ENCODE results near the gene CCL26.
"Not testable (repeated sequence)": the region's sequence is repeated elsewhere in the genome, so short reads cannot be mapped to it uniquely, and the experiment has no call there.

Gene CCL26

DNA sequence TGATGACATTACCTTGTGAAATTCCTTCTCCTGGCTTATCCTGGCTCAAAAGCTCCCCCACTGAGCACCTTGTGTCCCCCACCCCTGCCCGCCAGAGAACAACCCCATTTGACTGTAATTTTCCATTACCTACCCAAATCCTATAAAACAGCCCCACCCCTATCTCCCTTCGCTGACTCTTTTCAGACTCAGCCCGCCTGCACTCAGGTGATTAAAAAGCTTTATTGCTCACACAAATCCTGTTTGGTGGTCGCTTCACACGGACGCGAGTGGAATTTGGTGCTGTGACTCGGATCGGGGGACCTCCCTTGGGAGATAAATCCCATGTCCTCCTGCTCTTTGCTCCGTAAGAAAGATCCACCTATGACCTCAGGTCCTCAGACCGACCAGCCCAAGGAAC lies 7.0 kb upstream of the CCL26 start:
- not testable (repeated sequence) for H3K36me3 ChIP-seq, H3K4me2 ChIP-seq, H3K27me3 ChIP-seq, H4K20me1 ChIP-seq, H3K27ac ChIP-seq, H3K9ac ChIP-seq, H3K4me3 ChIP-seq
- peaks cover 16 to 38% (median 24%) of the 10 kb centered on the region in 10 experiments for H3K4me1 ChIP-seq
- H3K9me3 ChIP-seq (replicated peaks in 1 of 11) = peaks cover 0 to 41% (median 20%) of the 10 kb centered on the region in 11 experiments; a peak in 18 of 22 replicates

DNA sequence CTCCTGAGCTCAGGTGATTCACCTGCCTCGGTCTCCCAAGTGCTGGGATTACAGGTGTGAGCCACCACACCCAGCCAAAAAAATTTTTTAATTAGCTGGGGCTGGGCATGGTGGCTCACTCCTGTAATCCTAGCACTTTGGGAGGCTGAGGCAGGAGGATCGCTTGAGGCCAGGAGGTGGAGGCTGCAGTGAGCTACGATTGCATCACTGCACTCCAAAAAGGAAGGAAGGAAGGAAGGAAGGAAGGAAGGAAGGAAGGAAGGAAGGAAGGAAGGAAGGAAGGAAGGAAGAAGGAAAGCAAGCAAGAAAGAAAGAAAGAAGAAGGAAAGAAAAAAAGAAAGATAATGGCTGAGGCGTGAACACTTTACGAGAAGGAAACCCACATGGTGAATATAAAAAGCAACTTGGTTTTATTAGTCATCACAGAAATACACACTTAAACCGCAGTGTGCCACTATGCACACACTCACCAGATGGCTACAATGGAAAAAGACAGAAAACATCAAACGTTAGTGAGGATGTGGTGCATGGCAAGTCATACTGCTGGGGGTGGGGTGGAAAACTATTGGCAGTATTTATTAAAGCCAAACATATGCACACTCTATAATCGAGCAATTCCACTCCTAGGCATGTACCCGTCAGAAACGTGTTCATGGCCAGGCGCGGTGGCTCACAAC lies 4.4 kb upstream of the CCL26 start:
- TF ChIP-seq Cebpa-rat (IDR thresholded peaks at IDR 0.05) = peak in 2 of 11 experiments; percentile 24 to 53; a peak in 2 of 22 replicates
- peak overlapping the region; percentile 37 to 75 (median 55); a peak in 21 of 22 replicates for H3K4me2 ChIP-seq

DNA sequence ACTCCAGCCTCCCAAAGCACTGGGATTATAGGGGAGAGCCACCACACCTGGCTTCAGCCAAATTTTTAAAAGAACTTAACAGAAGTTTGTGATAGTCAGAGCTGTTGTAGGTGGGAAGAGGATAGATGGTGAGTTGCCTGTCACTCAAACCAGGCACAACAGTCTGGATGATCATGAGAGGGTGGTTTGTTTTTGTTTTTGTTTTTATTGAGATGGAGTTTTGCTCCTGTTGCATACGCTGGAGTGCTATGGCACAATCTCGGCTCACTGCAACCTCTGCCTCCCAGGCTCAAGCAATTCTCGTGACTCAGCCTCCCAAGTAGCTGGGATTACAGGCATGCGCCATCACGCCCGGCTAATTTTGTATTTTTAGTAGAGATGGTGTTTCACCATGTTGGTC lies 1.9 kb upstream of the CCL26 start:
- H3K27ac ChIP-seq, H3K36me3 ChIP-seq, H4K20me1 ChIP-seq, H3K4me3 ChIP-seq, H3K27me3 ChIP-seq: not testable (repeated sequence)
- Histone ChIP-seq H3K9me3 (replicated peaks in 1 of 11) (peaks cover 0 to 24% (median 9%) of the 10 kb centered on the region in 11 experiments; a peak in 8 of 22 replicates), H3K9ac (peak overlapping the region in 1 of 11 experiments; percentile 33; a peak in 1 of 22 replicates), H3K4me1 (peaks cover 24 to 72% (median 49%) of the 10 kb centered on the region in 10 experiments), H3K4me2 (peak overlapping the region in 3 of 11 experiments; percentile 21 to 82 (median 75); a peak in 4 of 22 replicates)

More for the DNA sequence above, 4.4 kb upstream of the CCL26 start:
- Histone ChIP-seq H3K4me3 (0 out of 20 replicates have a peak overlapping the region, but pooled peaks of 1 of the 10 experiments have one; percentile 24), H3K4me1 (peaks cover 24 to 64% (median 41%) of the 10 kb centered on the region in 10 experiments), H3K9ac (peak overlapping the region in 1 of 11 experiments; percentile 40; a peak in 2 of 22 replicates), H3K27ac (peak overlapping the region in 10 of 11 experiments; percentile 27 to 76 (median 64); a peak in 19 of 22 replicates), H4K20me1 (no peaks in the 10 kb centered on the region), H3K9me3 (replicated peaks in 1 of 11) (peaks cover 0 to 27% (median 9%) of the 10 kb centered on the region in 11 experiments; a peak in 11 of 22 replicates), H3K27me3 (no peaks in the 10 kb centered on the region), H3K36me3 (no peaks in the 10 kb centered on the region)

DNA sequence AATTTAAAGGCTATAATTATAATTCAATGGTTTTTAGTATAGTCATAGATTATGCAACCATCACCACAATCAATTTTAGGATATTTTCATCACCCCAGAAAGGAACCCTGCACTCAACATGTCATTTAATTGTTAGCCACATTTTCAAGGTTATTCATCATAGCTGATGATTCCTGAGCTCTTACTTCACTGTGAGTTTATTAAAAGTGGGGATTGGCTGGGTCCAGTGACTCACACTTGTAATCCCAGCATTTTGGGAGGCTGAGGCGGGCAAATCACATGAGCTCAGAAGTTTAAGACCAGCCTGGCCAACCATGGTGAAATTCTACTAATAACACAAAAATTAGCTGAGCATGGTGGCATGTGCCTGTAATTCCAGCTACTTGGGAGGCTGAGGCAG lies 787 bp downstream of the CCL26 start:
- no peak overlapping the region for H3K27ac ChIP-seq
- TF ChIP-seq Cebpa-rat (IDR thresholded peaks at IDR 0.05) = no peak
- no peak overlapping the region for H3K9ac ChIP-seq
- no peak overlapping the region for H3K4me3 ChIP-seq
- no peaks in the 10 kb centered on the region for H4K20me1 ChIP-seq
- H3K4me2 ChIP-seq = peak overlapping the region in 6 of 11 experiments; percentile 0 to 84 (median 68); a peak in 8 of 22 replicates
- peaks cover 0 to 10% (median 5%) of the 10 kb centered on the region in 11 experiments; a peak in 8 of 22 replicates for H3K9me3 ChIP-seq (replicated peaks in 1 of 11)
- no peaks in the 10 kb centered on the region for H3K36me3 ChIP-seq
- no peaks in the 10 kb centered on the region for H3K27me3 ChIP-seq
- H3K4me1 ChIP-seq = peaks cover 10 to 56% (median 37%) of the 10 kb centered on the region in 10 experiments

DNA sequence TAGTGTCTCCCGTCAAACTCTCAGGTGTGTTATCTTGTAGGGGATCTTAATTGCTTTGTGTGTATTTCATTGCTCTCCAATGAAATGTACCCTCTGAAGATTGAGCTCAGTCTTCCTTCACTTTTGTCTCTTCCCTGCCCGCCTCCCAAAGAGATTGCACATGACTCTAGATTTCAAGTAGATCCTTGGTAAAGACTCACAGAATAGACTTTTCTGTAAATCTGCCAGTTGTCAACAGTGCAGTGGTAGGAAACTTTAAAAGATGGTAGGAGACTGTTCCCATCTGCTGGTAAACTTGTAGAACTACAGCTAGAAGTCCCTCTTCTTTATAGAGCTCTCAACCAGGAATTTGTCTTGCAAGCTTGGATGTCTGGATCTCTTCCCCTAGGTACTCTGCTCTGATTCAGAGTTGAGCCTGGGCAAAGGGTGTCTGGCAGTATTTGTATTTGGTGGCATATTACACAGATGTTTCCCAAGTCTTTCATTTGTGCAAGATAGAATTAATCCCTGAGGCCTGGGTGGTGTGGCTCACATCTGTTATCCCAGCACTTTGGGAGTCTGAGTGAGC lies 9.6 kb downstream of the CCL26 start:
- H3K9ac ChIP-seq = no peak overlapping the region
- H3K9me3 ChIP-seq (replicated peaks in 1 of 11) = 0 out of 22 replicates have a peak, but pooled peaks cover 0 to 4% (median 0%) of the 10 kb centered on the region in 11 experiments
- no peaks in the 10 kb centered on the region for H3K36me3 ChIP-seq
- peak overlapping the region in 2 of 11 experiments; percentile 23 to 31; a peak in 2 of 22 replicates for H3K4me2 ChIP-seq
- H3K27me3 ChIP-seq = no peaks in the 10 kb centered on the region
- peaks cover 7 to 17% (median 13%) of the 10 kb centered on the region in 10 experiments; a peak in 19 of 20 replicates for H3K4me1 ChIP-seq
- no peak overlapping the region for H3K27ac ChIP-seq
- no peaks in the 10 kb centered on the region for H4K20me1 ChIP-seq
- no peak for TF ChIP-seq Cebpa-rat (IDR thresholded peaks at IDR 0.05)
- no peak overlapping the region for H3K4me3 ChIP-seq

DNA sequence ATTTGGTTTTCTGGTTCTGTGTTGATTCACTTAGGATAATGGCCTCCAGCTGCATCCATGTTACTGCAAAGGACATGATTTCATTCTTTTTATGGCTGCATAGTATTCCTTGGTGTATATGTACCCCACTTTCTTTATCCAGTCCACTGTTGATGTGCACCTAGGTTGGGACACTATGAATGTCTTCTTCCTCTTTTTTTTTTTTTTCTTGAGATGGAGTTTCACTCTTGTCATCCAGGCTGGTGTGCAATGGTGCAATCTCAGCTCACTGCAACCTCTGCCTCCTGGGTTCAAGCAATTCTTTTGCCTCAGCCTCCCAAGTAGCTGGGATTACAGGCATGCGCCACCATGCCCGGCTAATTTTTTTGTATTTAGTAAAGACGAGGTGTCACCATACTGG lies 10.2 kb downstream of the CCL26 start:
- H3K27ac ChIP-seq; H3K9me3 ChIP-seq (replicated peaks in 1 of 11); H3K36me3 ChIP-seq; H3K9ac ChIP-seq; H4K20me1 ChIP-seq; H3K27me3 ChIP-seq; H3K4me3 ChIP-seq: not testable (repeated sequence)
- H3K4me1 ChIP-seq = peaks cover 7 to 17% (median 13%) of the 10 kb centered on the region in 10 experiments; a peak in 19 of 20 replicates
- H3K4me2 ChIP-seq = peak overlapping the region in 1 of 11 experiments; percentile 31; a peak in 1 of 22 replicates

DNA sequence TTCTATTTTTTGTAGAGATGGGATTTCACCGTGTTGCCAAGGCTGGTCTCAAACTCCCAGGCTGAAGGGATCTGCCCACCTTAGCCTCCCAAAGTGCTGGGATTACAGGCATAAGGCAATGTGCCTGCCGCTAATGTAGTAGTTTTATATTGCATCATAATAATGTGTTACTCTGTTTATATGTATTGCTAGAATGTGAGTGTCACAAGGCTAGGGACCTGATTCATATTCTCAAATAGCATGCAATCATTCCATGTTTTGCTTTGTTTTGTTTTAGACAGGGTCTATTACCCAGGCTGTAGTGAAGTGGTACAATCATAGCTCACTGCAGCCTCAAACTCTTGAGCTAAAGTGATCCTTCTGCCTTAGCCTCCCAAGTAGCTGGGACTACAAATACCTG lies 13.5 kb downstream of the CCL26 start:
- Histone ChIP-seq H4K20me1 (no peaks in the 10 kb centered on the region), H3K4me1 (peaks cover 11 to 47% (median 35%) of the 10 kb centered on the region in 10 experiments), H3K9ac (no peak overlapping the region), H3K27ac (no peak overlapping the region), H3K4me3 (no peak overlapping the region), H3K36me3 (no peaks in the 10 kb centered on the region), H3K4me2 (no peak overlapping the region), H3K27me3 (no peaks in the 10 kb centered on the region), H3K9me3 (replicated peaks in 1 of 11) (0 out of 22 replicates have a peak, but pooled peaks cover 0 to 4% (median 0%) of the 10 kb centered on the region in 11 experiments)
- TF ChIP-seq Cebpa-rat (IDR thresholded peaks at IDR 0.05) = peak in 2 of 11 experiments; percentile 10 to 46; a peak in 2 of 22 replicates

DNA sequence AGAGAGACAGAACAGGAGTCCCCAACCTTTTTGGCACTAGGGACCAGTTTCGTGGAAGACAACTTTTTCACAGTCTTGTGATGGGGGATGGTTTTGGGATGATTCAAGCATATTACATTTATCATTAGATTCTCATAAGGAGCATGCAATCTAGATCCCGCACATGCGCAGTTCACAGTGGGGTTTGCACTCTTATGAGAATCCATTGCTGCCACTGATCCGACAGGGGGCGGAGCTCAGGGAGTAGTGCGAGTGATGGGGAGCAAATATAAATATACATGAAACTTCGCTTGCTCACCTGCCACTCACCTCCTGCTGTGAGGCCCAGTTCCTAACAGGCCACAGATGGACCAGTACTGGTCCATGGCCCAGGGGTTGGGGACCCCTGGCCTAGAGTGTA lies 14.2 kb downstream of the CCL26 start:
- no peak for TF ChIP-seq Cebpa-rat (IDR thresholded peaks at IDR 0.05)
- H3K36me3 ChIP-seq = no peaks in the 10 kb centered on the region
- H3K4me1 ChIP-seq = peaks cover 17 to 53% (median 41%) of the 10 kb centered on the region in 10 experiments
- no peaks in the 10 kb centered on the region for H3K27me3 ChIP-seq
- no peak overlapping the region for H3K27ac ChIP-seq
- H3K9me3 ChIP-seq (replicated peaks in 1 of 11) = 0 out of 22 replicates have a peak, but pooled peaks cover 0 to 4% (median 0%) of the 10 kb centered on the region in 11 experiments
- H4K20me1 ChIP-seq = no peaks in the 10 kb centered on the region
- no peak overlapping the region for H3K9ac ChIP-seq
- no peak overlapping the region for H3K4me2 ChIP-seq
- no peak overlapping the region for H3K4me3 ChIP-seq

DNA sequence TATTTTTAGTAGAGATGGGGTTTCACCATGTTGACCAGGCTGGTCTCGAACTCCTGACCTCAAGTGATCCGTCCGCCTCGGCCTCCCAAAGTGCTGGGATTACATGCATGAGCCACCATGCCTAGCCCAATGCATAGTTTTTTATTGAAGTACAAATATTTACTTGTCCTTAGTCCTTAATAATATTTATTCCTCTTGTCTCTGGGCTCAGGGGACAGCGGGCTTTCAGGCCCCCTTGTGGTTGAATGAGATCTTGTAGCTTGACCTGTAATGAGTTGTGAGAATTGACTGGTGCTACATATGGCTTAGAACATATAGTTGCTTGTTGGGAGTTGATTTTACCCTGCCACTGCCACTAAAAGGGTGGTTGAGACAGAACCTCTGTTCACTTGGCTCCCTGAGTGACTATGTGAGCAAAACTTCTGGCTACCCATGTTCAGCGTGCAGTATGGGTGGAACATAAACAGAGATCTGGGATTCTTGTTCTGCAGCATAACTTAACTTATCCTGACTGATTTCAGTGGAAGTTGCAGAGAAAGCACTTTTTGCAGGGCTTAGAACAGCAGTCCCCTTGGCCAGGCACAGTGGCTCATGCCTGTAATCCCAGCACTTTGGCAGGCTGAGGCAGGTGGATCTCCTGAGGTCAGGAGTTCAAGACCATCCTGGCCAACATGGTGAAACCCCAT lies 14.9 kb downstream of the CCL26 start:
- Histone ChIP-seq H3K36me3 (no peaks in the 10 kb centered on the region), H3K27me3 (no peaks in the 10 kb centered on the region), H3K4me3 (no peak overlapping the region), H3K9me3 (replicated peaks in 1 of 11) (0 out of 22 replicates have a peak, but pooled peaks cover 0 to 4% (median 0%) of the 10 kb centered on the region in 11 experiments), H3K4me1 (peaks cover 22 to 59% (median 46%) of the 10 kb centered on the region in 10 experiments), H3K27ac (no peak overlapping the region), H3K4me2 (no peak overlapping the region), H3K9ac (no peak overlapping the region), H4K20me1 (no peaks in the 10 kb centered on the region)
- no peak for TF ChIP-seq Cebpa-rat (IDR thresholded peaks at IDR 0.05)

All from BLaER1 treated with 17β-estradiol and CSF1 and Interleukin-3, amounts not matched to agents 10 nM and 100 nM (cell line).